PFSK-1 (cell line): ENCODE measurements around the gene IL4.

Experiments
- FOXP2 ChIP-seq: optimal IDR thresholded peaks from 2 replicates; pipeline ENCODE3; 2011; ENCODE audit warnings: borderline replicate concordance, control low read depth, inconsistent platforms; ENCODE audit not compliant: insufficient read depth; ENCODE audit errors: extremely low read length, extremely low read depth
- POLR2AphosphoS5 ChIP-seq: IDR thresholded peaks from 2 replicates; pipeline ENCODE4 v1.6.1; 2012; ENCODE audit warnings: low read depth, mild to moderate bottlenecking, control low read depth, low read length, moderate library complexity
- REST ChIP-seq, 2 experiments: IDR thresholded peaks; 2 replicates each; pipeline versions ENCODE4 v1.6.1 to v1.8.0; 2011 to 2012; ENCODE audit warnings: low read depth in 2 of 2, low read length in 2 of 2, control low read depth in 1 of 2, inconsistent platforms in 1 of 2, mild to moderate bottlenecking in 1 of 2, moderate library complexity in 1 of 2; ENCODE audit not compliant: insufficient read depth in 1 of 2
- SIN3A ChIP-seq: IDR thresholded peaks from 2 replicates; pipeline ENCODE4 v1.6.1; 2012; ENCODE audit warnings: mild to moderate bottlenecking, low read length, moderate library complexity, borderline replicate concordance; ENCODE audit not compliant: insufficient read depth
- TAF1 ChIP-seq: IDR thresholded peaks from 2 replicates; pipeline ENCODE4 v1.6.1; 2012; ENCODE audit warnings: low read length, control low read depth, borderline replicate concordance; ENCODE audit not compliant: insufficient read depth

Gene IL4

GRCh38 chr5:132667761-132668705 is 5.8 kb upstream of the IL4 start:
- TF ChIP-seq POLR2AphosphoS5 (no peak), FOXP2 (no peak), REST (IDR thresholded peaks at IDR 0.05; ENCODE audit: insufficient read depth in 1 of 2, low read depth in 2 of 2, low read length in 2 of 2) (no peak)

GRCh38 chr5:132668706-132669454 is 4.9 kb upstream of the IL4 start:
- TF ChIP-seq REST (IDR thresholded peaks at IDR 0.05; ENCODE audit: insufficient read depth in 1 of 2, low read depth in 2 of 2, low read length in 2 of 2) (no peak), POLR2AphosphoS5 (no peak), SIN3A (no peak), TAF1 (no peak), FOXP2 (no peak)

- no peak for TF ChIP-seq REST (IDR thresholded peaks at IDR 0.05; ENCODE audit: insufficient read depth in 1 of 2, low read depth in 2 of 2, low read length in 2 of 2)
- TF ChIP-seq SIN3A: no peak
- TF ChIP-seq TAF1: no peak
- no peak for TF ChIP-seq FOXP2
- TF ChIP-seq POLR2AphosphoS5: no peak
These were observed 4.4 kb upstream of the IL4 start for GRCh38 chr5:132669455-132669820.

- TF ChIP-seq POLR2AphosphoS5: no peak
- no peak for TF ChIP-seq FOXP2
- TF ChIP-seq SIN3A: no peak
- TF ChIP-seq REST (IDR thresholded peaks at IDR 0.05; ENCODE audit: insufficient read depth in 1 of 2, low read depth in 2 of 2, low read length in 2 of 2): no peak
- TF ChIP-seq TAF1: no peak
These were observed 3.6 kb upstream of the IL4 start for GRCh38 chr5:132669966-132670882.
